Fibroblast of the aortic adventitia (primary cell): ENCODE results near the gene LCE3E. TPM values are rescaled to one million over a fixed set of nuclear protein-coding genes. Genes with fewer than 3 reads are reported as not detected.

ENCODE experiments used
- DNase-seq: peaks from one replicate; pipeline ENCODE4 v3.0.0-alpha.2; 2010; ENCODE audit warnings: low read depth
- H3K4me3 ChIP-seq: 2 replicates; pipeline ENCODE4 v1.5.1; 2011; ENCODE audit warnings: low read depth, mild to moderate bottlenecking, control low read depth, low read length, moderate library complexity
- CTCF ChIP-seq: IDR thresholded peaks from 2 replicates; pipeline ENCODE4 v1.5.1; 2011; ENCODE audit warnings: mild to moderate bottlenecking, low read length, control low read depth, inconsistent platforms; ENCODE audit not compliant: insufficient read depth
- total RNA-seq: library from RNA; depleted of rRNA; stranded (reverse); fragments of >200 nt; gene quantifications from 2 replicates; pipeline ENCODE4 v1.2.3, GENCODE V29; 2012; ENCODE audit warnings: low replicate concordance

LCE3E gene
- total RNA-seq, 1 donor = not detected

DNA sequence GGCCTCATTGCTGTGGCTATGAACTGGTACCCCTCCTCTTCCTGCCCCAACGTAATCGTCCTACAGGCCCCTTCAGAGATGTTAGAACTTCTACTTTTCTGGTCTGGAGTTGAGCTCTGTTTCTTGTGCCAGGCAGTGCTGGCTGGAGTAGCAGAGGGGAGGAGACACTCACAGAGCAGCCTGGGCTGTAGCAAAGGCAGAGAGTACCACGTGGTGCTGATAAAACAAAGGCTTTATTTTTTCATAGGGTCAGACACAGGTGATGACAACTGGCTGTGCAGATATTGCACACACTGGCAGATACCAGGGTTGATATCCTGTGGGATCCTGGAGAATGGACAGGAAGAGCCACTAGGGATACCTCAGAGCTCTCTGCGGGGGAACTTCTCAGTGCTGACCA lies 29.1 kb downstream of the LCE3E start:
- no peak overlapping the region for H3K4me3 ChIP-seq
- TF ChIP-seq CTCF = no peak
- no peak for DNase-seq

GRCh38 chr1:152535774-152536173 lies 30.8 kb downstream of the LCE3E start:
- no peak for DNase-seq
- no peak overlapping the region for H3K4me3 ChIP-seq
- no peak for TF ChIP-seq CTCF

GRCh38 chr1:152533327-152533938 lies 33.1 kb downstream of the LCE3E start:
- peak; percentile 23 for DNase-seq
- H3K4me3 ChIP-seq = no peak overlapping the region
- peak; percentile 65 for TF ChIP-seq CTCF

DNA sequence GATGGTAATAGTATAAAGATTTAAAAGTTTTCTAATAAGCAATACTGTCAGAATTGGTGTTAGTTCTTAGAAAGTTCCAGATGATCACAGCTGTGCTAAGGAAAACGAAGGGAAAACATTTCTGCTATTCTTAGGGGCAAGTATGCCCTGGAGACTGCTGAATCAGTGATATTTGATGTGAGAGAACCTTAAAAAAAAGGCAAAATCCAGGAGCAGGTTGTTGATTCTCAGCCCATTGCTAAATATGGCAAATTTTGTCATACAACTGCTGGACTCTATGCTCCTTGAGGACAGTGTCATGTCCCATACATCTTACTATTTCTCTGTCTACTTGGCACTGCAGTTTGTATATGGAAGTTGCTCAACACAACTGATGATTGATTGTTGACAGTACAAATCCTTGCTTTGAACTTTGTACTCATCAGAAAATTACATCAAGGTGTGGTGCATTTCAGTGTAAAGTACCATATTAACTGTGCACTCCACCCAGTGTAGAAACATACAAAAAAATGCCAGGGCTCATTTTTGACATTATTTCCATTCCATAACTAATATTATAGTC lies 41.4 kb downstream of the LCE3E start:
- no peak for TF ChIP-seq CTCF
- H3K4me3 ChIP-seq = no peak overlapping the region
- no peak for DNase-seq

GRCh38 chr1:152520561-152521090 lies 46.0 kb downstream of the LCE3E start:
- H3K4me3 ChIP-seq = no peak overlapping the region
- no peak for DNase-seq
- no peak for TF ChIP-seq CTCF

GRCh38 chr1:152519851-152520250 lies 46.7 kb downstream of the LCE3E start:
- no peak for DNase-seq
- H3K4me3 ChIP-seq = no peak overlapping the region
- no peak for TF ChIP-seq CTCF

DNA sequence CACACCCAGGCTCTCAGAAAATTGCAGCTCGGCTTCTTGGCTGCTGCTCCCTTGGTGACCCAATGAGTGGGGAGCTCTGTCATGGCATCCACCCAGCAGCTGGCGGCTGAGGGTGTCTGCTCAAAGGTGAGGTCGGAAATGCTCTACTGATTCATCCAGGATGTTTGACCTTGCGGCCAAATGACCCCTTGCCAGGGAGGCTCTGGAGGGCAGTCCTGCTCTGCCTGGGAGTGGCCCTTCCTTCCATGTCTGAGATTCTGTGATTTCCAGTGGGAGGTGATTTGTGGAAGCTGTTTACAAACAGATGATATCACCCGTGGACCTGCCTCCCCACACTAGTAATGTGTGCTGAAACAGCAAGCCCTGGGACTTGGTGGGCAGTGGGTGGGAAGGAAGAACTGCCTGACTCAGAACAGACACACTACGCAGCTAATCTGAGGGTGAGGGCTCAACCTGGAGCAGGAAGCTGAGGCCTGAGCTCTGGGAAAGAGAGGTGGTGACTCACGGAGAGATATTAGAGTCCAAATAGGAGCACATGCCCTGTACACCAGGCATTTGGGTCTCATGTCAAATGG lies 49.3 kb downstream of the LCE3E start:
- DNase-seq = peak; percentile 2
- no peak for TF ChIP-seq CTCF
- H3K4me3 ChIP-seq = no peak overlapping the region
